HG02970 (cell line): ENCODE measurements around the gene FLVCR1.
"Not testable (repeated sequence)": the region's sequence is repeated elsewhere in the genome, so short reads cannot be mapped to it uniquely, and the experiment has no call there.

ENCODE experiments used
- ATAC-seq: cut with Tn5 transposase; IDR thresholded peaks from one replicate; pipeline ENCODE4 v1.9.1; 2021; ENCODE audit warnings: mild to moderate bottlenecking, moderate library complexity, moderate number of reproducible peaks; ENCODE audit not compliant: unreplicated experiment, low FRiP score

FLVCR1 gene

DNA sequence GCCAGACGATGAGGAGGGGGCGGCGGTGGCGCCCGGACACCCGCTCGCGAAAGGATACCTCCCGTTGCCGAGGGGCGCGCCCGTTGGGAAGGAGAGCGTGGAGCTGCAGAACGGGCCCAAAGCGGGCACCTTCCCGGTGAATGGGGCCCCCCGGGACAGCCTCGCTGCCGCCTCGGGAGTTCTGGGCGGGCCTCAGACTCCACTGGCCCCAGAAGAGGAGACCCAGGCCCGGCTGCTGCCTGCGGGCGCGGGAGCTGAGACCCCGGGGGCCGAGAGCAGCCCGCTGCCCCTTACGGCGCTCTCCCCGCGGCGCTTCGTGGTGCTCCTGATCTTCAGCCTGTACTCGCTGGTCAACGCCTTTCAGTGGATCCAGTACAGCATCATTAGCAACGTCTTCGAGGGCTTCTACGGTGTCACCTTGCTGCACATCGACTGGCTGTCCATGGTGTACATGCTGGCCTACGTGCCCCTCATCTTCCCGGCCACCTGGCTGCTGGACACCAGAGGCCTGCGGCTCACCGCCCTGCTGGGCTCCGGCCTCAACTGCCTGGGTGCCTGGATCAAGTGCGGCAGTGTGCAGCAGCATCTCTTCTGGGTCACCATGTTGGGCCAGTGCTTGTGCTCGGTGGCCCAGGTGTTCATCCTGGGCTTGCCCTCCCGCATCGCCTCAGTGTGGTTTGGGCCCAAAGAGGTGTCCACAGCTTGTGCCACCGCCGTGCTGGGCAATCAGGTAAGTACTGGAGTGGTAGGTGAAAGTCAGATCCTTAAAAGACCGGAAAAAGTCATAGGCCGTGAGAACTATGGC, 588 bp downstream of the FLVCR1 start:
- peak; percentile 7 for ATAC-seq

DNA sequence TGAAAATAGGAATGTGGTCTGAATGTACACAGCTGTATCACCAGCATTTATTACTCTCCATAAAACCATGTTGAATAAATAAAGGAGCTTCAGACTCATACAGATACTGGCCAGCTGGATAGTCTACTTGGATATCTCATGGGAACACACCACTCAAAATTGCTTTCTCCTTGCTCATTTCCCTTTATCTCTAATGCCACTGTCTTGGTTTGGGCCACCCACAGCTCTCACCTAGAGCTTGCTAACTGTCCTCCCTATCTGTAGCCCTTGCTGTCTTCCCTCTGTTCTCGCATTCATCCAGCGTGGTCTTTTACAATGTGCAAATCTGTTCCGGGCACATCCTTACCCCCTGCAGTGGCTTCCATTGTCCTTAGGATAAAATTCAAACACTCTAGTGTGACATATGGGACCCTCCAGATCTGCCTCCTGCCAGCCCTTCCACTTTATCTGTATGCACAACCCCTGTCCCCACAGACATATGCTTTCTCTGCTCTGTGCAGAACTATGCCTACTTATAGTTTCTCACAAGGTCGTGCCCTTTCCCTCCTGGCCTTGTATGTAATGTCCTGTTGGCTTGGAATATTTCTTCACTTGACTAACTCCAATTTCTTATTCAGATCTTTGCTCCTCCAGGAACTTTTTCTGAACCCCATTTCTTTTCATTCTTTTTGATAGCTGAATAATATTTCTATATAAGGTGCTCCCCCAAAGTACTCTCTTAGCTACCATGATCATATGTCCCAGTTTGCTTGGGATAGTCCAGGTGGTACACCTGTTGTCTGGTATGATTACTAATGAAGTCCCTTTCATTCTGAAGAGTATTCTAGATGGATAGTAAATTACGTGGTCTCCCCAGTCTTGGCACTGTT, 2.9 kb downstream of the FLVCR1 start:
- no peak for ATAC-seq

DNA sequence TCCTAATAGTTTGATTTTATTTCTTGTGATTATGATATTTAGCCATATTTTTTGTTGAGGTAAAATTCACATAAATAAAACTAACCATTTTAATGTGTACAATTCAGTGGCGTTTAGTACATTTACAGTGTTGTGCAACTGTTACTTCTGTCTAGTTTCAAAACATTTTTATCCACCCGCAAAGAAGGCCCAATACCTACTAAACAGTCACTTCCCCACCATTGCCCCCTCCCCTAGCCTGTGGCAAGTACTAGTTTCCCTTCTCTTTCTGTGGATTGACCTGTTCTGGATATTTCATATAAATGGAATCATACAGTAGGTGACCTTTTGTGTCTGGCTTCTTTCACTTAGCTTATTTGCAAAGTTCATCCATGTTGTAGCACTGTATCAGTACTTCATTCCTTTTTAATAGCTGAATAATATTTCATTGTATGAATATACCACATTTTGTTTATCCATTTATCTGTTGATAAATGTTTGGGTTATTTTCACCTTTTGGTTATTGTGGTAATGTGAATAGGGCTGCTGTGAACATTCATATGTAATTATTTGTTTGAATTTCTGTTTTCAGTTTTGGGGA, 4.1 kb downstream of the FLVCR1 start:
- no peak for ATAC-seq

DNA sequence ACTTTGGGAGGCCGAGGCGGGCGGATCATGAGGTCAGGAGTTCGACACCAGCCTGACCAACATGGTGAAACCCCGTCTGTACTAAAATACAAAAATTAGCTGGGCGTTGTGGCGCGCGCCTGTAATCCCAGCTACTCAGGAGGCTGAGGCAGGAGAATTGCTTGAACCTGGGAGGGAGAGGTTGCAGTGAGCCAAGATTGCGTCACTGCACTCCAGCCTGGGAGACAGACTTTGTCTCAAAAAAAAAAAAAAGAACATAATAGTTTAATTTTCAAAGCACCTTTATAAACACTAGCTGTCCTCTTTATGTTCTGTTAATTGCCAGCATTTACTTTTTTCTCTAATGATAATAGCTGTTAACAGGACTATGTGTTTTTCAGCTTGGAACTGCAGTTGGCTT, 5.3 kb downstream of the FLVCR1 start:
- ATAC-seq, result not testable (repeated sequence)

DNA sequence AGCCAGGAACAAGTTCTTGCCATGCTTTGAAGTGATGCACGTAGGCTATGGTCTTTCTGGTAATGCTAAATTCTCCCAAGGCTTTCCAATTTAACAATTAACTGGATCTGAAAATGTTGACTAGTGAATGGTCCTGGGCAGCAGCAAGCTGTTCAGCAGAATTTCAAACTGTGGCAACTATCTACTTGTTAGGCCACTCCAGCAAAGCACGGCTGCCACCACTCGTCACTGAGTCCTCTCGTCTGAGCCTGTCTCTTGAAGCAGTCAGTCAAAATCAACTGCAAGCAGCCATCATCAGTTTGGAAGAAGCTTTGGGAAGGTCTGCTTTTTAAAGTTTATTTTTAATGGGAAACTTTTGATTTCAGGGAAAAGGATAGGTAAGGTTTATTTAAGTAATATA, 6.1 kb downstream of the FLVCR1 start:
- no peak for ATAC-seq

DNA sequence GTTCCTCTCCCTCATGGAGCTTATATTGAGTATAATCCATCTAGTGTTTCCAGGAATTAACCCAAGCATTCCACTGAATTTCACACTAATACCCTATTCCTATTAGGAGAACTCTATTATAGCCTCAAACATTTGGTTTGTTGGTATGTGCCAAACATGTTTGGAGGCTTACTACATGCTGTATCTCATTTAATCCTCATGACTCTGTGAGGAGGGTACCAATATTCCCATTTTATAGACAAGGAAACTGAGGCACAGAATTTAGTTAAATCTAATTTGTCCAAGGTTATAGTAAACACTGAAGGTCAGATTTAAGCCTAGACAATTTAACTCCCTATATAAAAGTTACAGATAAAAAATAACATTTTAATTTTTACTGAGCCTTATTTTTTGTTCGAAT, 9.1 kb downstream of the FLVCR1 start:
- no peak for ATAC-seq

DNA sequence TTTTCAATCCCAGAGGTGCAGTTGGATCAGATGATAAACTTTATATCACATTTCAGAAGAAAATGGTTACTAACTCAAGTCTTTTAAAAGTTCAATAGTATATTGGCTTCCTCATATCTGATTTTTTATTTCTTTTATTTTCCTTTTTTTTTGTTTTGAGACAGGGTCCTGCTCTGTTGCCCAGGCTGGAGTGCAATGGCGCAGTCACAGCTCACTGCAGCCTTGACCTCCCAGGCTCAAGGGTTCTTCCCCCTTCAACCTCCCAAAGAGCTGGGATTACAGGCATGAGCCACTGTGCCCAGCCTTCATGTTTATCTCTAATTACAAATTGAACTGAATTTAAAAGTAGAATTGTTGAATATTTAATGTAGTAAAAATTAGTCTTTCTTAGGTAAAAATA, 13.9 kb downstream of the FLVCR1 start:
- no peak for ATAC-seq

DNA sequence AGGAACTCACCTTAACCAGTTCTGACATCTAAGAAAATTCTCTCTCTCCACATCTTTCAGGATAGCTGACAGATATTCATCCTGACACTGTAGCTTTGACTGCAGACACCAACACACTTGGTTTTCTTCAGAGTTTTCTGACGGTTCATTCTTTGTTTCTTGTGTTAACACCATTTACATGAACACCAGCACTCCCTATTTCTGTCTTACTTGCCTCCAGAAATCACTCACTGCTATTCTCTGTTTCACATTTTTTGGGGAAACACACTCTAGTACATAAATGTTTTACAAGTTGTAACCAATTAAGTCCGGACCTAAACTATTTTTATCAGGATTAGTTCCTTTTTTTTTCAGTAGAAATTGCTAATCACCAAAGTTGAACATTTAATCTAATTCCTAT, 15.4 kb downstream of the FLVCR1 start:
- no peak for ATAC-seq

DNA sequence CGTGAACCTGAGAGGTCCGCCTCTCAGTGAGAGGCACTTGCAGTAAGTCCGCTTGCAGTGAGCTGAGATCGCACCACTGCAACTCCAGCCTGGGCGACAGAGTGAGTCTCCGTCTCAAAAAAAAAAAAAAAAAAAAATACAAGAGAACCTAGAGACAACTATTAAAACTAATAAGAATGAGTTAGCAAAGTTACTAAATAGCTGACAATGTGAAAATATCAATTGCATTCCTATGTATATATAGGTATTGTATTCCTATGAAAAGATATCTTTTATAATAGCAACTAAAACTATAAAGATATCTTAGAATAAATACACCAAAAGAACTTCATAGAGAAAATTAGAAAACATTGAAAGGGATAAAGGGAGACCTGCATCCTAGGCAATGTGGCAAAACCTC, 20.3 kb downstream of the FLVCR1 start:
- ATAC-seq, result no peak

DNA sequence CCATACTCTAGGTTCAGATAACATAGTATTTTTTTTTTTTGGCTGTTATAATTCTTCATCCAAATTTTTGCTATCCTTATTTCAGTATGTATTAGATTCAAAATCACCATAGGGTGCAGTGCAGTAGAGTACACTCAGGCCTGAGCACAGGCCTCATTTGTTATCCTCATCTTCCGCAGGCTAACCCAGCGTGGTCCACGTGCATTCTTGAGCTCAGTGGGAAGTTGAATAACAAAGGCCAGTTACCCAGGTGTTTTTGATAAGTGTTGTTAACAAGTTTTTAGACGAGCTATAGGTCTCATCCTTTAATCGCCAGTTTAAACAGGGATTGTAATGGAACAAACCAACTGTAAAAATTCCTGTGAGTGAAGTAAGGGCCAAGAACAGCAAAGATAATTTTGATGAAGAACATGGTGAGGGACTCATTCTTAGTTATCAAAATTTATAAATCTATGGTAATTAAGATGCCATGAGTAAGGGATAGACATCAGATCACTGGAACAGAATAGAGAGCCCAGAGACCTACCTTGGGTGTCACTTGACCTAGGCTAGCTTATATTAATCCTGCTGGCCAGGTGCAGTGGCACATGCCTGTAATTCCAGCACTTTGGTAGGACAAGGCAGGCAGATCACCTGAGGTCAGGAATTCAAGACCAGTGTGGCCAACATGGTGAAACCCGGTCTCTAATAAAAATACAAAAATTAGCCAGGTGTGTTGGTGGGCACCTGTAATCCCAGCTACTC, 22.0 kb downstream of the FLVCR1 start:
- ATAC-seq, result no peak

DNA sequence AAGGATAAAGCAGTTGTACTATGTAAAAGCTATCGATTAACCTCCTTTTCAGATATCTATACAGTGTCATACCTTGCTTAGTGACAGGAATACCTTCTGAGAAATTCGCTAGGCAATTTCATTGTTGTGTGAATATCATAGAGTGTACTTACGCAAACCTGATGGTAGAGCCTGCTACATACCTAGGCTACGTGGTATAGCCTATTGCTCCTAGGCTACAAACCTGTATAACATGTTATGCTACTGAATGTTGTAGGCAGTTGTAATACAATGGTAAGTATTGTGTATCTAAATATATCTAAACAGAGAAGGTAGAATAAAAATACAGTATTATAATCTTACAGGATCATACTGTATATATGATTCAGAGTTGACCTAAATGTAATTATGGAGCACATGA, 26.5 kb downstream of the FLVCR1 start:
- no peak for ATAC-seq

DNA sequence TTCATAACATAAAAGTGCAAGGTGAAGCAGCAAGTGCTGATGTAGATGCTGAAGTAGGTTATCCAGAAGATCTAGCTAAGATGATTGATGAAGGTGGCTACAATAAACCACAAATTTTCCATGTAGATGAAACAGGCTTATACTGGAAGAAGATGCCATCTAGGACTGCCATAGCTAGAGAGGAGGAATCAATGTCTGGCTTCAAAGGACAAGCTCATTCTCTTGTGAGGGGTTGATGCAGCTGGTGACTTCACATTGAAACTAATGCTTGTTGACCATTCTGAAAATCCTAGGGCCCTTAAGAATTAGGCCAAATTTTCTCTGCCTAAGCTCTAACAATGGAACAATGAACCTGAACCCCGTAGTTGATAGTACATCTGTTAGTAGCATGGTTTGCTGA, 34.0 kb downstream of the FLVCR1 start:
- no peak for ATAC-seq

DNA sequence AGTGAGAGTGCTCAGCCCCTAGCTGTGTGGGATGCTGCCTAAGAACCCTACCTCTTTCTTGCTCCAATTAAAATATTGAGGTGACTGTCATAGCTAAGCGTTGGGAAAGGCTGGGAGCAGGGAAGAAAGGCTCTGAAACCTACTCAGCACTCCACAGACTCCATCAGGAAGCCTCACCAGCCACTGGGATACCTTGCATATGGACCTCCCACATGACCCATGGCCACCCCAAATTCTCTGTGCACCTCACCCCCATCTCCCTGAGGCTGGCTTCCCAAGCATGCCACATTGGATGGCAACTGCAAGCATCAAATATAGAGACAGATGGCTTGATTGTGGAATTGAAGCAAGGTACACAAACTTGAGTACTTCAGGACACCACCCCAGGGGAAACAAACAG, 41.8 kb downstream of the FLVCR1 start:
- no peak for ATAC-seq

DNA sequence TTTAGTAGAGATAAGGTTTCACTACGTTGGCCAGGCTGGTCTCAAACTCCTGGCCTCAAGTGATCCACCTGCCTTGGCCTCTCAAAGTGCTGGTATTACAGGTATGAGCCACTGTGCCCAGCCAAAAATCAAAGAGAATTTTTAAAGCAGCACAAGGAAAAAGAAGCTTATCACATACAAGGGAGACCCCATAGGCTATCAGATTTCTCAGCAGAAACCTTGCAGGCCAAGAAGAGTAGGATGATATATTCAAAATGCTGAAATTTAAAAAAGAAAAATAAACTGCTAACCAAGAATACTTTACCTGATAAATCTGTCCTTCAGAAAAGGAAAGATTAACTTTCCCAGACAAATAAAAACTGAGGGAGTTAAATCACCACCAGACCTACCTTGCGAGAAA, 43.2 kb downstream of the FLVCR1 start:
- no peak for ATAC-seq

DNA sequence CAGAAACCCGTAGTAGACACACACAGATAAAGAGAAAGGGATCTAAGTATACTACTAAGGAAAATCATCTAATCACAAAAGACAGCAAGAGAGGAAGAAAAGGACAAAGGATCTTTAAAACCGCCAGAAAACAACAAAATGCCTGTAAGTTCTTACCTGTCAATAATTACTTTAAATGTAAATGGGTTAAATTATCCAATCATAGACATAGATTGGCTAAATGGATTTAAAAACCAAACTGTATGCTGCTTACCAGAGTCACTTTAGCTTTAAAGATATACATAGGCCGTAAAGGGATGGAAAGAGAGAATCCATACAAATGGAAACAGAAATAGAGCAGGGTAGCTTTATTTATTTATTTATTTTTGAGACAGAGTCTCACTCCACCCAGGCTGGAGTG, 44.0 kb downstream of the FLVCR1 start:
- ATAC-seq, result no peak

DNA sequence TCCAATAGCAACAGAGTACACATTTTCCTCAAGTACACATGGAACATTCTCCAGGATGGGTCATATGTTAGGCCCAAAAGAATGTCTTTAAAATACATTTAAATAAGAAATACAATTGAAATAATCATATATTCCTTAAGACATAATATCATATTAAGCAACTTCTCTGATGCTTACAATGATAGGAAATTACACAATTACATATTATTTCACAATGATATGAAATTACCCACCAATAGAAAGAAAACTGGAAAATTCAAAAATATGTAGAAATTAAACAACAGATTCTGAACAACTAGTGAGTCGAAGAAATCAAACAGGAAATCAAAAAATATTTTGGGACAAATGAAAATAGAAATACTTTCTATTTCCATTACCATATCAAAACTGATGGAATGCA, 45.6 kb downstream of the FLVCR1 start:
- ATAC-seq, result no peak

DNA sequence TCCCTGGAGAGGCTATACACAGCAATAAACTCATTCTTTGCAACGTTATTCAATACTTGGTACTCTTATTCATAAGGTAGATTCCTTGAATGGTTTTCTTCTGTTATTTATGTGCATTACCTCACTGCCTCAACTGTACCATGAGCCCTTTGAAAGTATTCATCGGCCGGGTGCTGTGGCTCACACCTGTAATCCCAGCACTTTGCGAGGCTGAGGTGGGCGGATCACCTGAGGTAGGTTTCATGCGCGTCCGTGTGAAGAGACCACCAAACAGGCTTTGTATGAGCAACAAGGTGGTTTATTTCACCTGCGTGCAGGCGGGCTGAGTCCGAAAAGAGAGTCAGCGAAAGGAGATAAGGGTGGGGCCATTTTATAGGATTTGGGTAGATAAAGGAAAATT, 50.0 kb downstream of the FLVCR1 start:
- ATAC-seq, result not testable (repeated sequence)

DNA sequence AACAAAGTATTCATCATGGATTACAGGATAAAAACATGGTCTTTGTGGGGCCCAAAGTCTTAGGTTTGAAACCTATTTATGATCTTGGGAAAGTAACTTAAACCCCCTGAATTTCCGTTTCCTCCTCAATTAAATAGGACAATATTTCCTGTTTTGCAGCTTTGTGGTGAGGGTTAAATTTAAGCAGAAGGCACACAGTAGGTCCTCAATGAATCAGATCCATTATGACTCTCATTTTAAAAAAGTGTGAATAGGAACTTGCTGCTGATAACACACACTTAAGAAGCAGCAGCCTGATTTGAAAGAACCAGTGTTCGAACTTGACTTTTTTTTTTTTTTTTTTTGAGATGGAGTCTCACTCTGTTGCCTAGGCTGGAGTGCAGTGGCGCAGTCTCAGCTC, 50.9 kb downstream of the FLVCR1 start:
- ATAC-seq, result no peak

DNA sequence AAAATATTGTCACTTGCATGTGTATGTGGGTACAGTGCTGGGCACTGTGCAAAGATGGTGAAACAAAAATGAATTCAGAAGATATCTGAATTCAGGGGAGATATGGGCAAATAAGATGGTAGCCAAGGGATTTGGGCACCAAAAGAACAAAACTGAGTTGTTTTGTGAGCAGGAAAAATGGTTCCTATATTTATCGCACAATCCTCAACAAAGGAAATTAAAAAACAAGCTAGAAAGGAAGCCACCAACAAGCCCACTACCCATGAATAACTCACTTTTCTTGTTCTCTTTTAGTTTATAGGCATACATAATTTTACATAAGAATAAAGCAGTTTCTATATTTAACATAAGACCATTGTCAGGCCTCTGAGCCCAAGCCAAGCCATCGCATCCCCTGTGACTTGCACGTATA, 51.6 kb downstream of the FLVCR1 start:
- ATAC-seq, result no peak

DNA sequence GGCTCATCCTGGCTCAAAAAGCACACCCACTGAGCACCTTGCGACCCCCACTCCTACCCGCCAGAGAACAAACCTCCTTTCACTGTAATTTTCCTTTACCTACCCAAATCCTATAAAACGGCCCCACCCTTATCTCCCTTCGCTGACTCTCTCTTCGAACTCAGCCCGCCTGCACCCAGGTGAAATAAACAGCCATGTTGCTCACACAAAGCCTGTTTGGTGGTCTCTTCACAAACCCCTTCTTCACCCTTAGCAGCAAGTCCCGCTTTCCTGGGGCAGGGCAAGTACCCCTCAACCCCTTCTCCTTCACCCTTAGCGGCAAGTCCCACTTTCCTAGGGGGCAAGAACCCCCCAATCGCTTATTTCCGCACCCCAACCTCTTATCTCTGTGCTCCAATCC, 52.1 kb downstream of the FLVCR1 start:
- not testable (repeated sequence) for ATAC-seq

DNA sequence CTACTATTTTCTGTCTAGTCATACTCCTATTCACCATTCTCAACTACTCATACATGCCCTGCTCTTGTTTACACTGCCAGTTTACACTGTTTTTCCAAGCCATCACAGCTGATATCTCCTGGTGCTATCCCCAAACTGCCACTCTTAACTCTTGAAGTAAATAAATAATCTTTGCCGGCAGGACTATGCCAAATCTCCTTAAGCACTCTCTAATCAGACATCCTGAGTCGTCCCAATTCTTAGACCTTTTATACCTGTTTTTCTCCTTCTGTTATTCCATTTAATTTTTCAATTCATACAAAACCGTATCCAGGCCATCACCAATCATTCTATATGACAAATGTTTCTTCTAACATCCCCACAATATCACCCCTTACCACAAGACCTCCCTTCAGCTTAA, 55.6 kb downstream of the FLVCR1 start:
- ATAC-seq, result not testable (repeated sequence)
